H9 (cell line): ENCODE data around the gene PHTF1. TPM values are rescaled to one million over a fixed set of nuclear protein-coding genes. Genes with fewer than 3 reads are reported as not detected.

Experiments
- DNase-seq: peaks from one replicate; pipeline ENCODE4 v3.0.0-alpha.2; 2017
- H2AFZ ChIP-seq: one replicate; pipeline ENCODE4 v1.6.1; 2013; ENCODE audit warnings: mild to moderate bottlenecking, low read length, control low read depth, moderate library complexity
- H2AK5ac ChIP-seq: 2 replicates; pipeline ENCODE4 v1.6.1; 2013; ENCODE audit warnings: low read length, control low read depth, mixed read lengths; ENCODE audit not compliant: insufficient read length
- H2BK120ac ChIP-seq: one replicate; pipeline ENCODE4 v1.6.1; 2013; ENCODE audit warnings: low read depth, mild to moderate bottlenecking, low read length, control low read depth, inconsistent platforms; ENCODE audit not compliant: poor library complexity, severe bottlenecking
- H2BK12ac ChIP-seq: 2 replicates; pipeline ENCODE4 v1.6.1; 2013; ENCODE audit warnings: low read length, control low read depth, mixed read lengths, low read depth; ENCODE audit not compliant: insufficient read length
- H2BK15ac ChIP-seq: 2 replicates; pipeline ENCODE4 v1.6.1; 2013; ENCODE audit warnings: low read depth, low read length, control low read depth
- H2BK20ac ChIP-seq: one replicate; pipeline ENCODE4 v1.6.1; 2013; ENCODE audit warnings: low read depth, mild to moderate bottlenecking, low read length, control low read depth, inconsistent platforms; ENCODE audit not compliant: poor library complexity, severe bottlenecking
- H2BK5ac ChIP-seq: 2 replicates; pipeline ENCODE4 v1.6.1; 2013; ENCODE audit warnings: low read length, control low read depth, mixed read lengths; ENCODE audit not compliant: insufficient read length
- H3K14ac ChIP-seq: 2 replicates; pipeline ENCODE4 v1.6.1; 2013; ENCODE audit warnings: low read length, control low read depth; ENCODE audit not compliant: insufficient read depth
- H3K18ac ChIP-seq: 2 replicates; pipeline ENCODE4 v1.6.1; 2013; ENCODE audit warnings: low read depth, mild to moderate bottlenecking, mixed read lengths, low read length, control low read depth; ENCODE audit not compliant: insufficient read length
- H3K23ac ChIP-seq: 2 replicates; pipeline ENCODE4 v1.6.1; 2013; ENCODE audit warnings: low read length, control low read depth, mixed read lengths, low read depth; ENCODE audit not compliant: insufficient read length
- H3K23me2 ChIP-seq: 2 replicates; pipeline ENCODE4 v1.6.1; 2013; ENCODE audit warnings: low read depth, mild to moderate bottlenecking, mixed read lengths, low read length, control low read depth; ENCODE audit not compliant: insufficient read length, poor library complexity, severe bottlenecking
- H3K27ac ChIP-seq: 2 replicates; pipeline ENCODE4 v1.5.1; 2013; ENCODE audit warnings: low read length, control low read depth, mixed read lengths, low read depth; ENCODE audit not compliant: insufficient read length
- H3K27me3 ChIP-seq: 2 replicates; pipeline ENCODE4 v1.6.1; 2013; ENCODE audit warnings: low read length, control low read depth, inconsistent platforms; ENCODE audit not compliant: insufficient read depth
- H3K4ac ChIP-seq: 2 replicates; pipeline ENCODE4 v1.6.1; 2013; ENCODE audit warnings: low read depth, mild to moderate bottlenecking, control low read depth, inconsistent platforms, low read length, moderate library complexity
- H3K4me1 ChIP-seq: 2 replicates; pipeline ENCODE4 v1.6.1; 2013; ENCODE audit warnings: low read length, control low read depth, inconsistent platforms; ENCODE audit not compliant: insufficient read depth
- H3K4me2 ChIP-seq: 2 replicates; pipeline ENCODE4 v1.6.1; 2013; ENCODE audit warnings: low read length, control low read depth, mixed read lengths; ENCODE audit not compliant: insufficient read length, insufficient read depth
- H3K56ac ChIP-seq: 2 replicates; pipeline ENCODE4 v1.6.1; 2013; ENCODE audit warnings: low read depth, mild to moderate bottlenecking, mixed read lengths, low read length, control low read depth; ENCODE audit not compliant: insufficient read length
- H3K79me1 ChIP-seq: 2 replicates; pipeline ENCODE4 v1.6.1; 2013; ENCODE audit warnings: low read depth, mild to moderate bottlenecking, moderate library complexity, low read length, control low read depth, inconsistent platforms; ENCODE audit not compliant: insufficient read depth, poor library complexity, severe bottlenecking
- H3K79me2 ChIP-seq: 2 replicates; pipeline ENCODE4 v1.6.1; 2013; ENCODE audit warnings: low read length, control low read depth, inconsistent platforms; ENCODE audit not compliant: insufficient read depth
- H3K9ac ChIP-seq: 2 replicates; pipeline ENCODE4 v1.6.1; 2013; ENCODE audit warnings: low read length, control low read depth, mixed read lengths; ENCODE audit not compliant: insufficient read length; ENCODE audit errors: extremely low read depth
- H3K9me3 ChIP-seq: one replicate; pipeline ENCODE4 v1.6.1; 2013; ENCODE audit warnings: low read depth, low read length, inconsistent platforms; ENCODE audit not compliant: control insufficient read depth
- H3T11ph ChIP-seq: one replicate; pipeline ENCODE4 v1.6.1; 2013; ENCODE audit warnings: mild to moderate bottlenecking, low read length, control low read depth, inconsistent platforms
- H4K20me1 ChIP-seq: one replicate; pipeline ENCODE4 v1.6.1; 2013; ENCODE audit not compliant: control insufficient read depth, insufficient read length, insufficient read depth
- H4K5ac ChIP-seq: 2 replicates; pipeline ENCODE4 v1.6.1; 2013; ENCODE audit warnings: low read depth, mild to moderate bottlenecking, mixed read lengths, low read length, control low read depth; ENCODE audit not compliant: insufficient read length
- H4K8ac ChIP-seq: replicated peaks from 2 replicates; pipeline ENCODE4 v1.6.1; 2013; ENCODE audit warnings: low read length, control low read depth, mixed read lengths, low read depth; ENCODE audit not compliant: insufficient read length
- H4K91ac ChIP-seq: 2 replicates; pipeline ENCODE4 v1.6.1; 2013; ENCODE audit warnings: low read depth, mild to moderate bottlenecking, moderate library complexity, mixed read lengths, low read length, control low read depth; ENCODE audit not compliant: insufficient read length
- H3K27ac Mint-ChIP-seq, 3 experiments: 2 replicates in 2 of 3; 3 replicates in 1 of 3; pipeline ENCODE4 v1.8.0; 2020 to 2021; ENCODE audit warnings: mixed read lengths in 3 of 3, mild to moderate bottlenecking in 1 of 3, moderate library complexity in 1 of 3
- H3K27me3 Mint-ChIP-seq: 2 replicates; pipeline ENCODE4 v1.8.0; 2021; ENCODE audit warnings: low read depth, mild to moderate bottlenecking, moderate library complexity, mixed read lengths
- H3K36me3 Mint-ChIP-seq, 3 experiments: 2 replicates in 2 of 3; 3 replicates in 1 of 3; pipeline ENCODE4 v1.8.0; 2020 to 2021; ENCODE audit warnings: low read depth in 3 of 3, mixed read lengths in 3 of 3; ENCODE audit not compliant: insufficient read depth in 1 of 3
- H3K4me1 Mint-ChIP-seq, 2 experiments: 2 replicates each; pipeline ENCODE4 v1.8.0; 2020; ENCODE audit warnings: mixed read lengths in 2 of 2
- H3K4me3 Mint-ChIP-seq, 2 experiments: 2 replicates in 1 of 2; 3 replicates in 1 of 2; pipeline ENCODE4 v1.8.0; 2020 to 2021; ENCODE audit warnings: mild to moderate bottlenecking in 2 of 2, mixed read lengths in 2 of 2, moderate library complexity in 1 of 2
- H3K9me3 Mint-ChIP-seq, 2 experiments: 2 replicates in 1 of 2; 3 replicates in 1 of 2; pipeline ENCODE4 v1.8.0; 2020; ENCODE audit warnings: mild to moderate bottlenecking in 2 of 2, mixed read lengths in 2 of 2, moderate library complexity in 1 of 2
- total RNA-seq: library from RNA; stranded (reverse); gene quantifications from 2 replicates; pipeline ENCODE4 v1.2.1, GENCODE V29; 2021
- TF ChIP-seq, protein P1 (sequence below): fragments of 200-600 bp; sonication (generic); conservative IDR thresholded peaks from 3 replicates; pipeline ENCODE4 v1.8.0; 2021; ENCODE audit warnings: antibody characterized with exemption, mild to moderate bottlenecking

PHTF1 gene
- total RNA-seq, 1 experiment from 2014 or later: 28.4 TPM

- Histone ChIP-seq H3K4ac (no peak overlapping the region), H3K14ac (no peak overlapping the region), H2BK15ac (no peak overlapping the region), H2AFZ (no peak overlapping the region), H2AK5ac (no peak overlapping the region), H3K18ac (no peak overlapping the region), H3K23me2 (no peaks in the 10 kb centered on the region), H3K56ac (no peak overlapping the region), H4K20me1 (no peaks in the 10 kb centered on the region), H4K5ac (no peak overlapping the region), H3K9me3 (no peaks in the 10 kb centered on the region), H3K27me3 (no peaks in the 10 kb centered on the region), H2BK20ac (no peak overlapping the region), H3K27ac (no peak overlapping the region), H4K91ac (no peak overlapping the region), H3K4me1 (no peaks in the 10 kb centered on the region), H3K79me2 (no peaks in the 10 kb centered on the region), H3K23ac (no peak overlapping the region), H2BK5ac (no peak overlapping the region), H4K8ac (no peak overlapping the region), H3K4me2 (no peak overlapping the region), H3K79me1 (no peaks in the 10 kb centered on the region), H3K9ac (no peak overlapping the region), H3T11ph (no peak overlapping the region), H2BK12ac (no peak overlapping the region), H2BK120ac (no peak overlapping the region)
- TF ChIP-seq, protein P1, sequence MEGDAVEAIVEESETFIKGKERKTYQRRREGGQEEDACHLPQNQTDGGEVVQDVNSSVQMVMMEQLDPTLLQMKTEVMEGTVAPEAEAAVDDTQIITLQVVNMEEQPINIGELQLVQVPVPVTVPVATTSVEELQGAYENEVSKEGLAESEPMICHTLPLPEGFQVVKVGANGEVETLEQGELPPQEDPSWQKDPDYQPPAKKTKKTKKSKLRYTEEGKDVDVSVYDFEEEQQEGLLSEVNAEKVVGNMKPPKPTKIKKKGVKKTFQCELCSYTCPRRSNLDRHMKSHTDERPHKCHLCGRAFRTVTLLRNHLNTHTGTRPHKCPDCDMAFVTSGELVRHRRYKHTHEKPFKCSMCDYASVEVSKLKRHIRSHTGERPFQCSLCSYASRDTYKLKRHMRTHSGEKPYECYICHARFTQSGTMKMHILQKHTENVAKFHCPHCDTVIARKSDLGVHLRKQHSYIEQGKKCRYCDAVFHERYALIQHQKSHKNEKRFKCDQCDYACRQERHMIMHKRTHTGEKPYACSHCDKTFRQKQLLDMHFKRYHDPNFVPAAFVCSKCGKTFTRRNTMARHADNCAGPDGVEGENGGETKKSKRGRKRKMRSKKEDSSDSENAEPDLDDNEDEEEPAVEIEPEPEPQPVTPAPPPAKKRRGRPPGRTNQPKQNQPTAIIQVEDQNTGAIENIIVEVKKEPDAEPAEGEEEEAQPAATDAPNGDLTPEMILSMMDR: no peak
- Mint-ChIP-seq H3K36me3 (peaks cover 0 to 4% (median 0%) of the 10 kb centered on the region in 3 experiments; a peak in 2 of 7 replicates), H3K4me1 (no peaks in the 10 kb centered on the region), H3K9me3 (no peaks in the 10 kb centered on the region), H3K27ac (no peak overlapping the region), H3K27me3 (no peaks in the 10 kb centered on the region), H3K4me3 (no peak overlapping the region)
- DNase-seq: no peak
Measured at GRCh38 chr1:113665071-113665470, 94.2 kb downstream of the PHTF1 start.
